B cell (primary cell): Measurements from ENCODE around the gene PRKN. TPM values are rescaled to one million over a fixed set of nuclear protein-coding genes. Genes with fewer than 3 reads are reported as not detected.

Source experiments
- ATAC-seq: fragments of 200-7000 bp; cut with Tn5 transposase; one replicate; pipeline ENCODE4 v1.10.0; 2021; ENCODE audit warnings: low read depth, mild to moderate bottlenecking, moderate number of reproducible peaks, moderate library complexity
- CTCF ChIA-PET: fragments of 350-600 bp; sonication (Branson Sonifier 250); formaldehyde crosslinking; loops from one replicate; lab custom pipeline; 2021; ENCODE audit warnings: antibody characterized with exemption, inconsistent platforms; lab: Charles Lee
- POLR2A ChIA-PET: fragments of 350-600 bp; sonication (Branson Sonifier 250); formaldehyde crosslinking; loops from one replicate; lab custom pipeline; 2021; ENCODE audit warnings: antibody characterized with exemption; lab: Charles Lee
- DNase-seq: peaks from one replicate; pipeline ENCODE4 v3.0.0; 2013
- H2AFZ ChIP-seq: 2 replicates; pipeline ENCODE4 v1.6.1; 2012; ENCODE audit warnings: mild to moderate bottlenecking, low read depth, low read length; ENCODE audit not compliant: insufficient read depth, poor library complexity, severe bottlenecking
- H3K27ac ChIP-seq, 2 donors: 1 replicate in 1 of 2; 2 replicates in 1 of 2; pipeline ENCODE4 v1.5.1; 2012 to 2013; ENCODE audit warnings: low read length in 2 of 2, mild to moderate bottlenecking in 2 of 2, moderate library complexity in 1 of 2
- H3K27me3 ChIP-seq, 4 experiments: fragments of 200-600 bp in 1 of 4; sonication (generic) in 1 of 4; replicated peaks in 1 of 4; 1 replicate in 2 of 4; 2 replicates in 2 of 4; pipeline versions ENCODE4 v1.6.1 to v1.7.0; 2013 to 2016; ENCODE audit warnings: low read length in 3 of 4, mild to moderate bottlenecking in 2 of 4, mixed read lengths in 1 of 4, moderate library complexity in 1 of 4; ENCODE audit not compliant: insufficient read depth in 4 of 4, control insufficient read depth in 3 of 4; ENCODE audit errors: control extremely low read depth in 1 of 4
- H3K36me3 ChIP-seq, 2 experiments: replicated peaks in 1 of 2; 1 replicate in 1 of 2; 2 replicates in 1 of 2; pipeline versions ENCODE4 v1.6.1 to v1.7.1; 2013; ENCODE audit warnings: low read length in 1 of 2; ENCODE audit not compliant: insufficient read depth in 2 of 2, control insufficient read depth in 1 of 2; ENCODE audit errors: control extremely low read depth in 1 of 2, extremely low read depth in 1 of 2
- H3K4me1 ChIP-seq, 2 donors: fragments of 200-600 bp in 1 of 2; sonication (generic) in 1 of 2; 1 replicate in 1 of 2; 2 replicates in 1 of 2; pipeline versions ENCODE4 v1.5.1 to v1.6.1; 2013 to 2017; ENCODE audit warnings: low read length in 2 of 2; ENCODE audit not compliant: control insufficient read depth in 2 of 2, insufficient read depth in 2 of 2
- H3K4me2 ChIP-seq: replicated peaks from 2 replicates; pipeline ENCODE3; 2012; ENCODE audit warnings: mild to moderate bottlenecking, low read depth, low read length; ENCODE audit not compliant: poor library complexity, severe bottlenecking
- H3K4me3 ChIP-seq, 5 experiments: fragments of 200-600 bp in 1 of 5; sonication (generic) in 1 of 5; 1 replicate in 3 of 5; 2 replicates in 2 of 5; pipeline versions ENCODE4 v1.5.1 to v1.7.0; 2011 to 2016; ENCODE audit warnings: low read length in 4 of 5, mild to moderate bottlenecking in 4 of 5, low read depth in 2 of 5, control low read depth in 1 of 5, moderate library complexity in 1 of 5; ENCODE audit not compliant: insufficient read depth in 1 of 5; ENCODE audit errors: control extremely low read depth in 1 of 5, extremely low read depth in 1 of 5
- H3K79me2 ChIP-seq: fragments of 200-600 bp; sonication (generic); one replicate; pipeline ENCODE4 v1.6.0; 2016; ENCODE audit warnings: low read length; ENCODE audit not compliant: control insufficient read depth, insufficient read depth
- H3K9ac ChIP-seq: fragments of 200-600 bp; sonication (generic); 2 replicates; pipeline ENCODE4 v1.6.1; 2017; ENCODE audit warnings: mild to moderate bottlenecking, low read length, moderate library complexity
- H3K9me3 ChIP-seq, 3 donors: one replicate each; pipeline versions ENCODE4 v1.6.1 to v1.7.1; 2013; ENCODE audit warnings: low read length in 2 of 3; ENCODE audit not compliant: control insufficient read depth in 2 of 3, insufficient read depth in 1 of 3; ENCODE audit errors: control extremely low read depth in 1 of 3
- H4K20me1 ChIP-seq: 2 replicates; pipeline ENCODE4 v1.6.0; 2012; ENCODE audit warnings: mild to moderate bottlenecking, low read length; ENCODE audit not compliant: insufficient read depth, control insufficient read depth, poor library complexity, severe bottlenecking
- H3K27ac Mint-ChIP-seq: one replicate; pipeline ENCODE4 v1.8.0; 2021; ENCODE audit warnings: mixed read lengths
- H3K27me3 Mint-ChIP-seq: one replicate; pipeline ENCODE4 v1.8.0; 2021; ENCODE audit warnings: mixed read lengths
- H3K4me1 Mint-ChIP-seq: one replicate; pipeline ENCODE4 v1.8.0; 2021; ENCODE audit warnings: mixed read lengths
- H3K4me3 Mint-ChIP-seq: one replicate; pipeline ENCODE4 v1.8.0; 2021; ENCODE audit warnings: mixed read lengths
- H3K9me3 Mint-ChIP-seq: one replicate; pipeline ENCODE4 v1.8.0; 2022; ENCODE audit warnings: mixed read lengths; ENCODE audit not compliant: insufficient read depth
- CTCF ChIP-seq: fragments of 200-600 bp; IDR thresholded peaks from one replicate; pipeline ENCODE4 v1.8.0; 2022; ENCODE audit warnings: antibody characterized with exemption, mild to moderate bottlenecking
- EZH2 ChIP-seq: IDR thresholded peaks from 2 replicates; pipeline ENCODE4 v1.6.1; 2012; ENCODE audit warnings: borderline replicate concordance, low read depth, mild to moderate bottlenecking, moderate library complexity, low read length; ENCODE audit not compliant: insufficient read depth, poor library complexity, severe bottlenecking
- WGBS: methylation state at CpG from one replicate; pipeline ENCODE4 v1.1.5; 2013; ENCODE audit warnings: missing lambda C conversion rate; ENCODE audit not compliant: insufficient coverage; 5-methylcytosine and 5-hydroxymethylcytosine counted together
- intact Hi-C: fragments of 100-400 bp; cut with micrococcal nuclease; formaldehyde crosslinking; loops from one replicate; pipeline ENCODE4 v1.10.0; 2022
- polyA plus RNA-seq: library from polyadenylated mRNA; depleted of rRNA; stranded (reverse); fragments of >200 nt; gene quantifications from 2 replicates; pipeline ENCODE4 v1.2.3, GENCODE V29; 2012
- total RNA-seq, 2 donors: library from RNA; stranded (reverse); fragments of 120-200 nt in 1 of 2; gene quantifications; 1 replicate in 1 of 2; 2 replicates in 1 of 2; pipeline versions ENCODE4 v1.2.3 to v1.2.4, GENCODE V29; 2013 to 2022

The PRKN gene
- total and polyA plus RNA-seq, 2 donors (not counting 1 experiment from before 2014, with no cell fraction given): 1.6 to 6.2 TPM

- no peaks in the 10 kb centered on the region for H3K27me3 ChIP-seq
- no peaks in the 10 kb centered on the region for H3K4me1 ChIP-seq
- no peaks in the 10 kb centered on the region for H3K36me3 ChIP-seq
- ChIA-PET CTCF (no interaction called here), POLR2A (no interaction called here)
- Mint-ChIP-seq H3K27ac (no peak overlapping the region), H3K27me3 (no peaks in the 10 kb centered on the region), H3K9me3 (peaks cover 5% of the 10 kb centered on the region), H3K4me1 (no peaks in the 10 kb centered on the region), H3K4me3 (no peak overlapping the region)
- peaks cover 0 to 3% (median 0%) of the 10 kb centered on the region in 3 donors for H3K9me3 ChIP-seq
- 100% methylated on average over 1 of the region's 4 CpGs for WGBS
- H3K79me2 ChIP-seq: no peaks in the 10 kb centered on the region
- no peak overlapping the region for H3K9ac ChIP-seq
- no peak overlapping the region for H3K27ac ChIP-seq
- H2AFZ ChIP-seq: no peak overlapping the region
- no peaks in the 10 kb centered on the region for H4K20me1 ChIP-seq
- H3K4me2 ChIP-seq: no peak overlapping the region
- DNase-seq (no peak), ATAC-seq (no peak)
- no peak for TF ChIP-seq EZH2
- no peak for TF ChIP-seq CTCF
- no peak overlapping the region for H3K4me3 ChIP-seq
- intact Hi-C loops: no loop called here
Measured at GRCh38 chr6:162005372-162005771, 722.2 kb downstream of the PRKN start.

DNA sequence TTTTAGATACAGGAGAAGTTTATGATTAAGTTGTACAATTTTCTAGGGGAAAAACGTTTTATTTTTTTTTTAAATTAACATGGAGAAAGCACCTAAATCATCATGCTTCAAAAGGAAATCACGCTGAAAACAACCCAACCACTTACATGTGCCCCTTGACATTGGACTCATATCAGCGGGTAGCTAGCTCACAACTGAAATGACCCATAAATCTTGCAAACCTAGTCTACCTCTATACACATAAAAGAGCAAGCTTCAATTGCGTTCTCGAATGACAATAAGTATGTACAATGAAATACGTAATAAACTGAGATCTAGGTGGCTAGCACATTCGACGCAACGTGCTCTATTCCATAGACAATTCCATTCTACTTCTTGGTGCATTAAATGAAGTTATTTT is 730.8 kb downstream of the PRKN start:
- Histone ChIP-seq H3K27me3 (no peaks in the 10 kb centered on the region), H3K79me2 (no peaks in the 10 kb centered on the region), H3K4me1 (no peaks in the 10 kb centered on the region), H3K9me3 (no peaks in the 10 kb centered on the region), H4K20me1 (no peaks in the 10 kb centered on the region), H3K4me2 (no peak overlapping the region), H3K27ac (no peak overlapping the region), H3K4me3 (no peak overlapping the region), H3K36me3 (no peaks in the 10 kb centered on the region), H2AFZ (no peak overlapping the region), H3K9ac (no peak overlapping the region)
- no peaks in the 10 kb centered on the region for H3K27me3 Mint-ChIP-seq
- no peak for ATAC-seq
- no peak overlapping the region for H3K27ac Mint-ChIP-seq
- no peaks in the 10 kb centered on the region for H3K4me1 Mint-ChIP-seq
- ChIA-PET POLR2A (no interaction called here), CTCF (no interaction called here)
- peaks cover 9% of the 10 kb centered on the region for H3K9me3 Mint-ChIP-seq
- WGBS: 81% methylated on average over 2 of the region's 9 CpGs
- TF ChIP-seq CTCF: no peak
- no peak for TF ChIP-seq EZH2
- H3K4me3 Mint-ChIP-seq: no peak overlapping the region
- DNase-seq: no peak
- intact Hi-C loops: no loop called here
